GM12874 (cell line): Measurements from ENCODE around the gene ATP2B2.

Source experiments
- CTCF ChIP-seq: IDR thresholded peaks from 2 replicates; pipeline ENCODE4 v1.5.1; 2011; ENCODE audit warnings: low read depth, mild to moderate bottlenecking, control low read depth, low read length, moderate library complexity; ENCODE audit not compliant: insufficient read depth

Gene ATP2B2

GRCh38 chr3:10292505-10293419 is 212.6 kb downstream of the ATP2B2 start, which contains the start of gene GHRL:
GHRL (minus strand) TSS chr3:10292947; CDS start chr3:10290180, 2,767 bp downstream.
- TF ChIP-seq CTCF = no peak

- no peak for TF ChIP-seq CTCF
These were observed 213.7 kb downstream of the ATP2B2 start for GRCh38 chr3:10291641-10292040.

GRCh38 chr3:10290481-10291176 is 214.8 kb downstream of the ATP2B2 start:
- TF ChIP-seq CTCF = no peak

GRCh38 chr3:10289787-10290355 is 215.5 kb downstream of the ATP2B2 start:
- no peak for TF ChIP-seq CTCF

GRCh38 chr3:10289077-10289476 is 216.3 kb downstream of the ATP2B2 start:
- no peak for TF ChIP-seq CTCF

- TF ChIP-seq CTCF = no peak
These were observed 216.8 kb downstream of the ATP2B2 start for GRCh38 chr3:10288575-10288960.

GRCh38 chr3:10287936-10288574 is 217.3 kb downstream of the ATP2B2 start:
- TF ChIP-seq CTCF = no peak
